Esophagus mucosa (tissue), 1 donor: ENCODE measurements around the gene LIN7C. TPM values are rescaled to one million over a fixed set of nuclear protein-coding genes. Genes with fewer than 3 reads are reported as not detected.
"Not testable (repeated sequence)": the region's sequence is repeated elsewhere in the genome, so short reads cannot be mapped to it uniquely, and the experiment has no call there.

ENCODE experiments used
- ATAC-seq: fragments of 200-7000 bp; cut with Tn5 transposase; one replicate; pipeline ENCODE4 v1.9.1; 2020
- total RNA-seq: library from RNA; stranded (reverse); gene quantifications from one replicate; pipeline ENCODE4 v1.2.4, GENCODE V29; 2023
- donor health status: DM: yes; HTN: yes; CAD: no.

LIN7C gene, protein sequence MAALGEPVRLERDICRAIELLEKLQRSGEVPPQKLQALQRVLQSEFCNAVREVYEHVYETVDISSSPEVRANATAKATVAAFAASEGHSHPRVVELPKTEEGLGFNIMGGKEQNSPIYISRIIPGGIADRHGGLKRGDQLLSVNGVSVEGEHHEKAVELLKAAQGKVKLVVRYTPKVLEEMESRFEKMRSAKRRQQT
- 25.7 TPM for total RNA-seq

DNA sequence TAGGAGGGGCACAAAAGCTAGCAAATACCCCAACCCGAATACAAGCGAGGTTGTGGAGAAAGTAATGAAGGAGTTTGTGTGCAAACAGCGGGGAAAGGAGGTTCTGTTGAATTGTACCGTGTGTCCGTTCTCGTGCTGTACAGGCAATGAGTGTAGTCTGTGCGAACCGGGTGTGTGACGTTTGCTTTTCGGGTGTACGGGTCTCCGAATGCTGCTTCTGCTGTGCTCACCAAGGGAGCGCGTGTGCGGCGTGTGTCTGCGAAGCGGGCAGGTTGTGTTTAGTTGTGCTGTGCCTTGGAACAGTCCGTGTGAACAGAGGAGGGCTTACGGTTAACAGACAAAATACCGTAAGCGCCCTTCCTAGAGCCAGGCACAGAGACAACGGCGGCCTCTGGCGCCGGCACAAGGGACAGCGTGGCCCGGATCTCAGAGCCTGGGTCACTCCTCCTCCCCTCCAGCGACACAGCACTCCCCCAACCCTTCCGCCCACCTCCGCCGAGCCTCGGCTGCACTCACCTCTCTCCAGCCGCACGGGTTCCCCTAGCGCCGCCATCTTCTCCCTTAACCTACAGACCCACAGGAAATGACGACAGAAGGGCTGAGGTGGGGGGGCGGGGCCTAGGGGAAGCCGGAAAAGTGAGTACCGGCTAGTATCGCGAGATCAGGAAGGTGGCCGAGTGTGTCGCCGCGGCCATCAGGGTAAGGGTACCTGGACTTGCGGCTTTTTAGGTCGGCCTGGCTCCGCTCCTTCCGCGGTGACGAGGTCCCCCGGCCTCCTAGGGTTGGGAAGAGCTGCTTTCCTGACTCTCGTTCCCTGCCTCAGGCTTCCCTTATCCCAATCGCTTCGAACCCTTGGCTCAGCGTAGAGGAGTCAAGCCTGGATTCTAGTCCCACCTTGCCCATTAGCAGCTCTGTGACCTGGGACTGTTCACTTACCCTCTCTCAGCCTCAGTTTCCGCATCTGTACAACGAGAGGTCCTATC is at the start of gene LIN7C:
Gene LIN7C (minus strand): TSS at position 570 of the 983 bp plus-strand sequence. CDS start 17 bp downstream, at position 553.
- peak; percentile 99 for ATAC-seq

DNA sequence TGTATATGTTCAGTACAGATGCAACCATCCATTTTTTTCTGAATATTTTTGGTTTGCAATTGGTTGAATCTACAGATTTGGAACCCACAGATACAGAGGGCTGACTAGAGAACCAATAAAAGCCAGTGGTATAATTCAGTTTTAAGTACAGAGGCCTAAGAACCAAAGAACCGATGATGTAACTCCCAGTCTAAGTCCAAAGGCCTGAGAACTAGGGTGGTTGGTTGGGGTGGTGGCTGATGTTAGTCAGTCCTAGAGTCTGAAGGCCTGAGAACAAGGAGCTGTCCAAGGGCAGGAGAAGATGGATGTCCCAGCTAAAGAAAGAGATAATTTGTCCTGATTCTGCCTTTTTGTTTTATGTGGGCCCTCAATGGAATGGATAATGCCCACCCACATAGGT is 48.7 kb upstream of the LIN7C start:
- ATAC-seq = no peak

DNA sequence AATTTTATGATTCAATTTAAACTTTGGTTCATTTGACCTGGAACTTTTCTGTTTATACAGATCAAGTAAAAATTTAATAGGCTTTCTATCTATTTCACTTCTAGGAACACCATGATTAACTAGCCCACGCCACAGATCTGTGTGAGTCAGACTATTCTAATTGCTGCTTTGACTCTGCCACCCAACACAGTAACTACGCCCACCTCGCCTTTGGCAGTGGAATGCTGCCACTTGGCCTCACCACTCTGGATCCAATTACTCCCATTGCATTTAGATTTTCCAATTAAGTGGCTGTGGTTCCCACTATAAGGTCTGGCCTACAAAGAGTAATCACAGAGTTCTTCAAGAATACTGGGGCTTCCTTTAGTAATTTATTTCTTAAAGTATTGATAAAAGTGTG is 46.6 kb upstream of the LIN7C start:
- peak; percentile 45 for ATAC-seq

DNA sequence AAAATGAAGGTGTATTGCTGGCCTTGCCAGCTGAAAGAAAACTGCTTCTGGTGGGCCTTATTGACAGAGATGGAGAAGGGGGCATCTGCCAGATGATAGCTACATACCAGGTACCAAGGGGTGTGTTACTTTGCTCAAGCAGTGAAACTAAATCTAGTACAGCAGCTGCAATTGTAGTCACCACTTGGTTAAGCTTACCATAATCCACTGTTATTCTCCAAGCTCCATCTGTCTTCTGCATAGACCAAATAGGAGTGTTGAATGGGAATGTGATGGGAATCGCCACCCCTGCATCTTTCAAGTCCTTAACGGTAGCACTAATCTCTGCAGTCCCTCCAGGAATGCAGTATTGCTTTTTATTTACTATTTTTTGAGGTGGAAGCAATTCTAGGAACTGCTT is 45.8 kb upstream of the LIN7C start:
- no peak for ATAC-seq

DNA sequence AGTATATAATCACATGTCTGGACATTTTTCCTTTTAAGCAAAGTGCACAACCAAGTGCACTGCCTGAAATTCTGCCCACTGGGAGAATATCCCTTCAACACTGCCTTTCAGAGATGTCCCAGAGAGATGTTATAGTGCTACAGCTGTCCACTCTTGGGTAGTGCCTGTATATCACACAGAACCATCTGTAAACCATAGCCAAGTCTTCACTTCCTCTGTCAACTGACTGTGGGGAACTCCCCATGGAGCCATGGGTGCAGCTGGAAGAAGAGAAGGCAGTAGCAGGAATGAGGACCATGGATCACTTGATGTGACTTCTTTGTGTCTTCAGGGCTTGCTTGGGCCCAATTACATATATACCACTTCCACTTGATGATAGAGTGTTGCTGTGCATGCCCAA is 44.6 kb upstream of the LIN7C start:
- no peak for ATAC-seq

DNA sequence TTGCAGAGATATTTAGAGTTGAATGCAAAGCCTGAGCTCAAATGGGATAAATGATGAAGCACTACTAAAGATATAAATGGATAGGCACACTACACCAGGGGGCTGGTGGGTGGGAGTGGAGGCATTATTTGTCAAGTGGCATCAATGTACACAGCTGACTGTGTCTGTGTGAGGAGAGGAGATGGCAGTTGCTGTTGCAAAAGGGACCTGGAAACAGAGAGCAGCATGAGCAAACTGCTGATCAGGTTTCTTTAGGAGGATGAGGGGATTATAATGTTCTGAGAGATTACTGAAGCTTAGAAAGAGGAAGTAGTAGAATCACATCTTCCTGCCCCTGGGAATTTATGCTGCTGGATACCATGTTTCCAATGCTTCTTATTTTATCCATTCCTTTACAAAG is 39.4 kb upstream of the LIN7C start:
- ATAC-seq = no peak

DNA sequence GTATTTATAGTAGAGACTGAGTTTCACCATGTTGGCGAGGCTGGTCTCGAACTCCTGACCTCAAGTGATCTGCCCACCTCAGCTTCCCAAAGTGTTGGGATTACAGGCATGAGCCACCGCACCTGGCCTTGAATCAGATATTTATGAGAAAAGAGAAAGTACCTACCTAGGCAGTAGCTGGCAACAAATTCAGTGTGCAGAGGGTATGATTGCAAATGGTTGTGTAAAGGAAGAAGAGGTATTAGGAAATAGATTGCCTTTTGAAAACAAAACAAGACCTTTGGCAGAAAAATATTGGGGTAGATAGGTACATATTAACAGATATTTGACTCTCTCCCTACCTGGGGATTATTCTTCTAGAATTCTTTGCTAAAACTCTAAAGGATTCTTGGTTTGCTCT is 38.5 kb upstream of the LIN7C start:
- ATAC-seq = no peak

DNA sequence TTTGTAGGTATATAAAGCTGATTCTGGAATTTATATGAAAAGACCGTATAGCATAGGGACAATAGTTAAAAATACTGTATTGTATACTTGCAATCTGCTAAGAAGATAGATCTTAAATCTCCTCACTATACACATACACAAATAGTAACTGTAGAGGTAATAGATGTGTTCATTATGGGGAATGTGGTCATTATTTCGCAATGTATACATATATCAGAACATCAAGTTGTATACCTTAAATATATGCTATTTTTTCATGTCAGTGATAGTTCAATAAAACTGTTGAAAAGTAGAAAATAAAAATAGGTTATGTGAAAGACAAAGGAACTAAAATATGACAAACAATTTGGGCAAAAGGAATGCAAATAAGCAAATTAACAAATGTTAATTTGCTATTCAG is 35.2 kb upstream of the LIN7C start:
- no peak for ATAC-seq

DNA sequence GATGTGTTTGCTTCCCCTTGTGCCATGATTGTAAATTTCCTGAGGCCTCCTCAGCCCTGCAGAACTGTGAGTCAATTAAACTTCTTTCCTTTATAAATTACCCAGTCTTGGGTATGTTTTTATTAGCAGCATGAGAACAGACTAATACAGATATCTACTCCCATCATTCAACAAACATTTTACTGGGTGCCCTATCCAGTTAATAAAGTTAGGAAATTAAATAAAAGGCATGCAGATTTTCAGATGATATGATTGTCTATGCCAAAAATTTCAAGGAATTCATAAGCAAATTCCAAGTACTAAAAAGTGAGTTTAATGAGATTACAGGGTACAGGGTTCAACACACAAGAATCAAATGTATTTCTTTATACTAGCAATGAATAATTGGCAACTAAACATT is 33.5 kb upstream of the LIN7C start:
- ATAC-seq = no peak

DNA sequence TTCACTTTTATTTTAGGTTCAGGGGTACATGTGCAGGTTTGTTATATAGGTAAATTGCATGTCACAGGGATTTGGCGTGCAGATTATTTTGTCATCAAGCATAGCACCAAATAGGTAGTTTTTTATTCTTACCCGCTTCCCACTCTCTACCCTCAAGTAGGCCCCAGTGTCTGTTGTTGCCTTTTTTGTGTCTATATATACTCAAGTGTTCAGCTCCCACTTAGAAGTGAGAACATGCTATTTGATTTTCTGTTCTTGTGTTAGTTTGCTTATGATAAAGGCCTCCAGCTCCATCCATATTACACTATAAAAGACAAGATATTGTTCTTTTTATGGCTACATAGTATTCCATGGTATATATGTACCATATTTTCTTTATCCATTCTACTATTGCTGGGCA is 28.5 kb upstream of the LIN7C start:
- no peak for ATAC-seq

DNA sequence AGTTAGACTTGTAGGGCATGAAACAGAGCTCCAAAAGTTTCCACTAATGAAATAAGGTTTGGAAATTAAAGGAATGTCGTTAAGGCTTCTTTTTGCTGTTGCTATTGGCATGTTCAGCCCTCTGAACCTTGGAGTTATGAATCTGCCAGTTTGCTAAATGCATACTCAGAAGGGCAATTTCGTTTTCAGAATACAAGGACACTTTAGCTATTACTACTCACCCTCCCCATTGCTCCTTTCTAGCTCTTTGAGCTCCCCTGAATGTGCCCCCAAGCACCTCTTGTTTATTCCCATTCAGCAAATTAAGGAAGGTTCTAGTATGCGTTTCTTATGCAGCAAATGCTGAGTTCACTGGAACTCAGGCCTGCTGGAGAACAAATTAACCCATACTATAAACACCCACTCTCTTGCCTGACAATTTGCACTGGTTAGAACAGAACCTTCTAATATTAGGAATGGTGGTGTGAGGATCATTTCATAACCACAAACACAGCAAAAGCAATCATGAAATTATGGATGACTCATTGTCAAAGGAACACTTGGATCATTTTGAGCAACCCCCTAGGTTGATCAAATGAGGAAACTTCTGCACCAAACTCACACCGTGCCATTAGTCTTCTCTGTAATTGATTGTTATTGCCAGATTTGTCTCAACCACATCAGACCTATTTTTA is 26.2 kb upstream of the LIN7C start:
- ATAC-seq = no peak

DNA sequence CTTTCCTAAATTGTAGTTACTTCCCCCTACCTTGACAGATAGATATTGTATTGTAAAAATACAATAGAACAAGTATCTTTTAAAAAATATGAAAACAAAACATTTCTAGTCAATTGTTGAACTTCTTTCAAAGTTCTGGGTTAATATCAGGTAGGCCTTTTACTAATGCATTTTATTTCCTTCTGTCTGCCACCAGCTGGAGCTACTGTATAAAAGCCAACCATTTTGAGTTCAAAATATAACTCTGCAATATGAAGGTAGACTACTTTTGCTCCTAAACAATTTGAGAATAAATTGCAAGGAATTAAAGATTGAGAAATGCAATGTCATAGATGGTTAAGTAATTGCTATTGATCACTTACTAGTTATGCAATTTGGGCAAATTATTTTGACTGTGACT is 22.1 kb upstream of the LIN7C start:
- no peak for ATAC-seq

DNA sequence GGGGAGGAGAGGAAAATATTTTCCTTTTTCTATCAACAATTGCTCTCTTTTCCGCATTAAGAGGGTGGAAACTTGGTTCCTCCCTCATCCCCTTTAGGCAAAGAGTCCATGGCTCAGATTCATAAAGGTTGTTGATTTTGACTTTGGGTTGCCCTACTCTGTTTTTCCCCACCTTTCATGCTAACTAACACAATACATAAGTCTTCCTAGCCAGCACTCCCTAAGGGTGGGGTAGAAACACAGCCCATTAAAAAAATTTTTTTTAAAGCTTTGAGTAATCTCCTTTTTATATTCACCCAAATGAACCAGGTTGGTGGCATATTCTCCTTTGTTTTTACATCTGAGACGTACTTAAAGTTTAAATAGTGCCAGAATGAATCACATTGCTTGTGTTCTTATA is 20.0 kb upstream of the LIN7C start:
- peak; percentile 81 for ATAC-seq

DNA sequence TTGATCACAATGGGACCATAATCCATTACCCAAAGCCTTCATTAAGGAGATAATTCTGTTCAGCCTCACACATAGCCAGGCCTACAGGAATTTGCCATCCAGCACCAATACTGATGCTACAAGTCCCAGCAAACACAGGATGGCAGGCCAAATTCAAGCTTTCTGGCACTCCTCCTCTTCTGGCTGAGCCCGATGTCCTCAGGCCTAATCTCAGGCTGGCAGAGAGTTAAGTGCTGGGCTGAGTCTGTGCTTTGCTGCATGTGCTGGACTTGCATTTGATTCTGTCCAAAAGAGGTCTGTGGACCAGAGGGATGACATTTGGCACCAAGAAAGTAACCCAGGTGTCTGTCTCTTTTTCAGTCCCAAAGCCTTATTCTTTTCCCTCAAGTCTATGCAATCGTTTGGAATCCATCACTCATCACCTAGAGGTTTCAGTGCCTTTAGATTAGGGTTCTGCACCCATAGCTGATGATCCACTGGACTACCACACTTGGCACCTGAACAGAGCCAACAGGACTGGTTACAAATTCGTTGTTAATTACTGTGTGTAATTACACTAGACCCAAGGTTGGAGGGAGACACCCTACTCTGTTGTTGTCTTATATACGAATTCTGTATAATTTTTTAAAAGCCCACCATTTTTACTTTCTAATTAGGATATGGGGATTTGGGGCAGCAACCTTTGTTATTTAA is 19.4 kb upstream of the LIN7C start:
- ATAC-seq = peak; percentile 66

DNA sequence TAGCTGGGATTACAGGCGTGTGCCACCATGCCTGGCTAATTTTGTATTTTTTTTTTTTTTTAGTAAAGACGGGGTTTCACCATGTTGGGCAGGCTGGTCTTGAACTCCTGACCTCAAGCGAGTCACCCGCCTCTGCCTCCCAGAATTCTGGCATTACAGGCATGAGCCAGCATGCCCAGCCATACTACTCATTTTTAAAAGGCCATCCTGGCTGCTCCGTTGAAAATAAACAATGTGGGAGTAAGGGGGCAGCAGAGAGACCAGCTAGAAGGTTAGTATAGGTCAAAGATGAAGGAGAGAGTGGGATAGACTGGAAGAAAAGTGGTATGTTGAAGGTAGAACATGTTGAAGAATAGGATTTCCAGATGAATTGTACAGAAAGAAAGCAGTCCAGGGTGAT is 17.6 kb upstream of the LIN7C start:
- ATAC-seq = peak; percentile 17

DNA sequence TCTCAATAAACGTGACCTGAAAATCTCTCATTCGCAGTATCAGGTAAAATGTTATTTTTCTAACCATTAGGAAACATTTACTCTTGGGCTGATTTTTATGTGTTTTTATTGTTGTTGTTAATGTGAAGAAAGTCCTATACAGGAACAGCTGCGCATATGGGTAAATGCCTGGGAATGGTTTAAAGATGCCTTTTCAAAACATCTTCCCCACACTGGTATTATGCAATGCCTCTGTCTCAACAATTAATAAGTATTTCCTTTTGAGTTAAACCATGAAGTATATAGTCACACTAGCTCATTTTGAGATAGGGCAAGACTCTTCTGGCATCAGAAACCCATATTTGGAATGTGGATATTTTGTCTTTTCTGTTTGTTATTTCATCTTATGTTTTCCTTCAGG is 13.7 kb upstream of the LIN7C start:
- no peak for ATAC-seq

DNA sequence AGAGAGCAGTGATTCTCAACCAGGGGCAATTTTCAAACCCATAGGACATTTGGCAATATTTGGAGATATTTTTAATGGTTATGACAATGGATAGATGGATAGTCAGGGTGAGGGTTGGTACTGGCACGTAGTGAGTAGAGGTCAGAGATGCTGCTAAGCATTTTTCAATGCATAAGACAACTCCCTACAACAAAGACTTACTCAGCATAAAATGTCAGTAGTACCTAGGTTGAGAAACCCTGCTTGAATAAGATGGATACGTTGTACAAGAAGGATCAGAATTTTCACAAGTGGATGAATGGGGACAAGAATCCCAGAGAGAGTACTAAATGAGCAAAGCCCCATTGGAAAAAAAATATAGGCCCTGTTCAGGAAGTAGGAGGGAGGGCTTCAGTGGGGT is 11.9 kb upstream of the LIN7C start:
- ATAC-seq = no peak

DNA sequence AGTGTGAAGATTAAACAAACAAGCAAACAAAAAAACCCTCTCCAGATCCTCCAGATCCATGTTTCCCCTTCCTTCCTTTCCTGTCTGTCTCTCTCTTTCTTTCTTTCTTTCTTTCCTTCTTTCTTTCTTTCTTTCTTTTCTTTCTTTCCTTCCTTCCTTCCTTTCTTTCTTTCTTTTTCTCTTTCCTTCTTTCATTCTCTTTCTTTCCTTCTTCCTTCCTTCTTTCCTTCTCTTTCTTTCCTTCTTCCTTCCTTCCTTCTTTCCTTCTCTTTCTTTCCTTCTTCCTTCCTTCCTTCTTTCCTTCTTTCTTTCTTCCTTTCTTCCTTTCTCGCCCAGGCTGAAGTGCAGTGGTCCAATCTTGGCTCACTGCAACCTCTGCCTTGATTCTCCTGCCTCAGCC is 10.9 kb upstream of the LIN7C start:
- ATAC-seq = not testable (repeated sequence)

DNA sequence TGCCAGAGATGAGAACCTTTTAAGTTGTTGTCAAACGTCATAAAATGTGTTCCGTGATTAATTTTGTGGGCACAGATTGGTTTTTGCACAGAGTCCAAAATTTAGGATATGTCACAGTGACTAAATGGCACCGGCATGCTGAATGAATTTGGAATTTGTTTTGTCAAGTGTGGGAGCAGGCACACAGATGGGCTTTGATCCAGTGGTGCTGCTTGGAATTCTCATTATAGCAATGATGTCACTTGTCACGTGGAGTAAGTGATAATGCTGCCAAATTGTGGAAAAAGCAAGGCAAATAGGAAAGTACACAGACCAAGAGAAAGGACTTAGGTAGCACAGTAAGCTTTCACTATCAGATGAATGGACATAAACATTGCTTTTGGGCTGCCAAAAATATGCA is 8.0 kb upstream of the LIN7C start:
- no peak for ATAC-seq

DNA sequence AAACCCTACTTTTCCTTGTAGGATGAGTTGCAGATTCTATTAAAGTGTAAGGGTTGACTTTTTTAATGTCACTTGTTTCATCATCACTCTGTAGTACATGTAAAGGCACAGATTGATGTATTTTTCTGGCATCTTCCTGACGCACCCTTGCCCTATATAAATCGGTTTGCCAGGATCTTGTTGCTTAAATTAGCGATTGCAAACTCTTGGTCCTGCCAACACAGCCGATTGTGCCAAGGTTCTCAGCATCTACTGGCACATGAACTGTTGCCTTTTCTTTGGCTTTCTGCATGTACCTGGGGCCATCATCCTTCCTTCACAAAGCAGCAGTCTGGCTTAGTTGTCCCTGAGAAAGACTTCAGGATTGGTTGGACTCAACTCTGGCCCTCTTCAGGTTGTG is 7.5 kb upstream of the LIN7C start:
- ATAC-seq = no peak

DNA sequence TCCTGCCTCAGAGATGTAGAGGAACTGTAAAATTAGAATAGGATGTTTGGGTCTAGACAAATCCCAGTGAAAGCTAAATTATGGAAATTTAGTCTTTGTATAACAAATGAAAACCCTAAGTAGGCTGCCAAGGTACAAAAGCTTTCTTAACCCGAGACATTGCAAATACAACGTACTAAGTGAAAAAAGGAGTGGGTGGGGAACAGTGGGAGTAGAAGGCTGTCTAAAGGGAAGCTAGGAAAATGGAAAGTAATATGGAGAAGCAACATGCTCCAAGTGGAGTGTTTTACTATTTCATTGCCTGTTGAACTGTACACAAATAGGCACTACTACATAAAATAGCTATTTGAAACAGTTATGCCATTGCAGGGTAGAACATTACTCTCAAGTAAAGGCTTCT is 6.8 kb upstream of the LIN7C start:
- no peak for ATAC-seq

DNA sequence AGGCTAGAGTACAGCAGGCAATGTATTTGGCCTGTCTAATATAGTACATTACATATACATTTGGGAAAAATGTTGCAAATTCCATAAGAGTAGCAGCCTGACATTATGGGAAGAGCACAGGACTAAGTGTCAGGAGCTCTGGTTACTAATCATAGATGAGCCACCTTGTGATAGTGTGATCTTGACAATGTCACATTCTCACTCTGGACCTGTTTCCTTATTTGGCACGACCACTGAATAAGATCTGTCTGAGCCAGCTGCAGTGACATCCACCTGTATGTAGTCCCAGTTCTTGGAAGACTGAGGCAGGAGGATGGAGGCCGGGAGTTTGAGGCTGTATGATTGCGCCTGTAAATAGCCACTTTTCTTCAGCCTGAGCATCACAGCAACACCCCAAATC is 5.7 kb upstream of the LIN7C start:
- ATAC-seq = no peak

DNA sequence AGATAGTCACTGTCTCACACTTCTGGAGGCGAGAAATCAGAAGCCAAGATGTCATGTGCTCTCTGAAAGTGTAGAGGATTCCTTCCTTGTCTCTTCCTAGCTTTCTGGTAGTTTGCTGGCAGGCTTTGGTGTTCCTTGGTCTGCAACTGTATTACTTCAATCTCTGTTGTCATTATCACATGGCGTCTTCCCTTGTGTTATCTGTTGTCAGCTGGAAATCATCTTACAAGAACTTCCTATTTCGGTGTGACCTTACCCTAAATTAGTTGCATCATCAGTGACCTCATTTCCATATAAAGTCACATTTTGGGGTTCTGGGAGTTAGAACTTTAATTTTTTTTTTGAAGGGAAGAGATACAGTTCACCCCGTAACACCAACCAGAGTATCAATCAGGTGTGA is 3.3 kb upstream of the LIN7C start:
- ATAC-seq = no peak
